Germinal center (tissue), 1 donor: Measurements from ENCODE around the gene TCEA2.

ENCODE experiments used
- DNase-seq: peaks from one replicate; pipeline ENCODE4 v3.0.0; 2012; ENCODE audit warnings: mixed read lengths, low spot score

Gene TCEA2

GRCh38 chr20:64062596-64063388 lies at the start of gene TCEA2:
TCEA2 (plus strand) TSS chr20:64063198; CDS start chr20:64063313, 115 bp downstream.
- peak; percentile 95 for DNase-seq

- no peak for DNase-seq
Observed at GRCh38 chr20:64015635-64016034, 47.4 kb upstream of the TCEA2 start.

- DNase-seq = no peak
Observed at GRCh38 chr20:64021124-64021975, 41.6 kb upstream of the TCEA2 start.

GRCh38 chr20:64022671-64023360 lies 40.2 kb upstream of the TCEA2 start:
- no peak for DNase-seq

GRCh38 chr20:64023361-64024140 lies 39.4 kb upstream of the TCEA2 start:
- no peak for DNase-seq

GRCh38 chr20:64024141-64024990 lies 38.6 kb upstream of the TCEA2 start:
- DNase-seq = no peak

GRCh38 chr20:64025101-64025825 lies 37.7 kb upstream of the TCEA2 start:
- no peak for DNase-seq

- no peak for DNase-seq
Observed at GRCh38 chr20:64025826-64026412, 37.1 kb upstream of the TCEA2 start.

- DNase-seq = no peak
Observed at GRCh38 chr20:64027981-64028685, 34.9 kb upstream of the TCEA2 start.

- no peak for DNase-seq
Observed at GRCh38 chr20:64029293-64030117, 33.5 kb upstream of the TCEA2 start.

GRCh38 chr20:64030371-64031134 lies 32.4 kb upstream of the TCEA2 start:
- DNase-seq = no peak

GRCh38 chr20:64031822-64032314 lies 31.1 kb upstream of the TCEA2 start:
- DNase-seq = no peak

- no peak for DNase-seq
Observed at GRCh38 chr20:64032706-64033624, 30.0 kb upstream of the TCEA2 start.

GRCh38 chr20:64033981-64034493 lies 29.0 kb upstream of the TCEA2 start:
- no peak for DNase-seq

GRCh38 chr20:64035066-64035932 lies 27.7 kb upstream of the TCEA2 start:
- no peak for DNase-seq
